Measurements from ENCODE around the gene SPAG5. TPM values are rescaled to one million over a fixed set of nuclear protein-coding genes. Genes with fewer than 3 reads are reported as not detected.

Gene SPAG5
- polyA plus RNA-seq, 5 donors: 35.5 to 80.1 (median 66.1) TPM

Other genes with a start within 250 kb of the SPAG5 start
- 10 to 100 TPM; 56.2 to 68.3 (median 58.9) TPM for gene POLDIP2, start 241.5 kb downstream of the SPAG5 start, polyA plus RNA-seq (ENCODE audit: insufficient read depth in 1 of 5, insufficient read length in 5 of 5, low replicate concordance in 1 of 5)
- gene SEBOX, start 233.8 kb downstream of the SPAG5 start, polyA plus RNA-seq (ENCODE audit: insufficient read depth in 1 of 5, insufficient read length in 5 of 5, low replicate concordance in 1 of 5): not detected
- 10 to 100 TPM in 1 of 5 donors, under 1 TPM in 4; 0.35 to 11.6 (median 0.51) TPM for gene VTN, start 228.7 kb downstream of the SPAG5 start, polyA plus RNA-seq (ENCODE audit: insufficient read depth in 1 of 5, insufficient read length in 5 of 5, low replicate concordance in 1 of 5)
- gene SARM1, start 227.3 kb downstream of the SPAG5 start, polyA plus RNA-seq (ENCODE audit: insufficient read depth in 1 of 5, insufficient read length in 5 of 5, low replicate concordance in 1 of 5): 10 to 100 TPM in 4 of 5 donors, 1 to 10 TPM in 1; 8.5 to 13.4 (median 12.0) TPM
- 10 to 100 TPM in 1 of 5 donors, 1 to 10 TPM in 4; 6.4 to 10.8 (median 9.4) TPM for gene SLC46A1, start 192.8 kb downstream of the SPAG5 start, polyA plus RNA-seq (ENCODE audit: insufficient read depth in 1 of 5, insufficient read length in 5 of 5, low replicate concordance in 1 of 5)
- gene SLC13A2, start 125.4 kb downstream of the SPAG5 start, polyA plus RNA-seq (ENCODE audit: insufficient read depth in 1 of 5, insufficient read length in 5 of 5, low replicate concordance in 1 of 5): under 1 TPM in 4 of 5 donors, not detected in 1; 0.14 to 0.48 (median 0.30) TPM
- gene FOXN1, start 92.7 kb downstream of the SPAG5 start, polyA plus RNA-seq (ENCODE audit: insufficient read depth in 1 of 5, insufficient read length in 5 of 5, low replicate concordance in 1 of 5): under 1 TPM in 4 of 5 donors, not detected in 1; 0.06 to 0.19 (median 0.16) TPM
- 10 to 100 TPM; 28.4 to 44.4 (median 36.3) TPM for gene UNC119, start 46.4 kb downstream of the SPAG5 start, polyA plus RNA-seq (ENCODE audit: insufficient read depth in 1 of 5, insufficient read length in 5 of 5, low replicate concordance in 1 of 5)
- 10 to 100 TPM; 58.7 to 66.9 (median 62.7) TPM for gene PIGS, start 27.5 kb downstream of the SPAG5 start, polyA plus RNA-seq (ENCODE audit: insufficient read depth in 1 of 5, insufficient read length in 5 of 5, low replicate concordance in 1 of 5)
- gene ALDOC, start 22.1 kb downstream of the SPAG5 start, polyA plus RNA-seq (ENCODE audit: insufficient read depth in 1 of 5, insufficient read length in 5 of 5, low replicate concordance in 1 of 5): 10 to 100 TPM; 16.1 to 21.6 (median 20.2) TPM
- gene RSKR, start 15.2 kb upstream of the SPAG5 start, polyA plus RNA-seq (ENCODE audit: insufficient read depth in 1 of 5, insufficient read length in 5 of 5, low replicate concordance in 1 of 5): 10 to 100 TPM; 19.0 to 27.9 (median 24.2) TPM
- gene BLTP2, start 46.1 kb upstream of the SPAG5 start, polyA plus RNA-seq (ENCODE audit: insufficient read depth in 1 of 5, insufficient read length in 5 of 5, low replicate concordance in 1 of 5): 10 to 100 TPM; 70.4 to 87.5 (median 77.3) TPM
- 10 to 100 TPM; 67.7 to 73.8 (median 69.5) TPM for gene SDF2, start 62.9 kb upstream of the SPAG5 start, polyA plus RNA-seq (ENCODE audit: insufficient read depth in 1 of 5, insufficient read length in 5 of 5, low replicate concordance in 1 of 5)
- 10 to 100 TPM; 60.3 to 74.7 (median 66.8) TPM for gene SUPT6H, start 63.2 kb upstream of the SPAG5 start, polyA plus RNA-seq (ENCODE audit: insufficient read depth in 1 of 5, insufficient read length in 5 of 5, low replicate concordance in 1 of 5)
- gene PROCA1, start 112.9 kb upstream of the SPAG5 start, polyA plus RNA-seq (ENCODE audit: insufficient read depth in 1 of 5, insufficient read length in 5 of 5, low replicate concordance in 1 of 5): 1 to 10 TPM; 5.7 to 7.1 (median 6.6) TPM
- 100 to 1,000 TPM; 180 to 195 (median 187) TPM for gene RAB34, start 118.8 kb upstream of the SPAG5 start, polyA plus RNA-seq (ENCODE audit: insufficient read depth in 1 of 5, insufficient read length in 5 of 5, low replicate concordance in 1 of 5)
- 1,000 to 10,000 TPM; 1,134 to 1,477 (median 1,162) TPM for gene RPL23A, start 121.0 kb upstream of the SPAG5 start, polyA plus RNA-seq (ENCODE audit: insufficient read depth in 1 of 5, insufficient read length in 5 of 5, low replicate concordance in 1 of 5)
- 10 to 100 TPM in 1 of 5 donors, 1 to 10 TPM in 4; 7.5 to 11.0 (median 8.7) TPM for gene TLCD1, start 127.2 kb upstream of the SPAG5 start, polyA plus RNA-seq (ENCODE audit: insufficient read depth in 1 of 5, insufficient read length in 5 of 5, low replicate concordance in 1 of 5)
- gene NEK8, start 129.8 kb upstream of the SPAG5 start, polyA plus RNA-seq (ENCODE audit: insufficient read depth in 1 of 5, insufficient read length in 5 of 5, low replicate concordance in 1 of 5): 1 to 10 TPM; 5.5 to 8.4 (median 6.8) TPM
- 100 to 1,000 TPM in 3 of 5 donors, 10 to 100 TPM in 2; 92.5 to 141 (median 113) TPM for gene TRAF4, start 145.0 kb upstream of the SPAG5 start, polyA plus RNA-seq (ENCODE audit: insufficient read depth in 1 of 5, insufficient read length in 5 of 5, low replicate concordance in 1 of 5)
- 10 to 100 TPM; 15.5 to 22.3 (median 17.5) TPM for gene FAM222B, start 243.8 kb upstream of the SPAG5 start, polyA plus RNA-seq (ENCODE audit: insufficient read depth in 1 of 5, insufficient read length in 5 of 5, low replicate concordance in 1 of 5)

Measured in right lung (tissue), 5 donors.